Stimulated activated CD4-positive, alpha-beta T cell treated with anti-CD3 and anti-CD28 coated beads, Interleukin-4, amount 100 ng/mL, for 48 hours (primary cell): ENCODE measurements around the gene ZNF146.
"Not testable (repeated sequence)": the region's sequence is repeated elsewhere in the genome, so short reads cannot be mapped to it uniquely, and the experiment has no call there.

Experiments
- DNase-seq, 2 donors: peaks; one replicate each; pipeline ENCODE4 v3.0.0-alpha.2; 2020; ENCODE audit warnings: low read depth in 2 of 2

The ZNF146 gene

GRCh38 chr19:36233626-36234025 is 18.7 kb downstream of the ZNF146 start:
- DNase-seq, result not testable (repeated sequence)

GRCh38 chr19:36236304-36236945 is 21.5 kb downstream of the ZNF146 start:
- DNase-seq, result no peak

GRCh38 chr19:36236946-36237310 is 22.0 kb downstream of the ZNF146 start:
- DNase-seq, result no peak

- DNase-seq, result no peak
These were observed 29.2 kb downstream of the ZNF146 start for GRCh38 chr19:36244066-36244465.

GRCh38 chr19:36245210-36246005 is 30.5 kb downstream of the ZNF146 start:
- no peak for DNase-seq

- no peak for DNase-seq
These were observed 31.1 kb downstream of the ZNF146 start for GRCh38 chr19:36246006-36246481.

GRCh38 chr19:36252047-36252446 is 37.1 kb downstream of the ZNF146 start:
- DNase-seq, result no peak

- no peak for DNase-seq
These were observed 39.9 kb downstream of the ZNF146 start for GRCh38 chr19:36254848-36255247.

GRCh38 chr19:36255316-36255715 is 40.4 kb downstream of the ZNF146 start:
- no peak for DNase-seq

- DNase-seq, result no peak
These were observed 41.2 kb downstream of the ZNF146 start for GRCh38 chr19:36256064-36256463.

GRCh38 chr19:36256853-36257519 is 42.1 kb downstream of the ZNF146 start:
- no peak for DNase-seq

- DNase-seq, result no peak
These were observed 42.6 kb downstream of the ZNF146 start for GRCh38 chr19:36257520-36257876.

- DNase-seq, result no peak
These were observed 43.3 kb downstream of the ZNF146 start for GRCh38 chr19:36258028-36258875.

- no peak for DNase-seq
These were observed 44.3 kb downstream of the ZNF146 start for GRCh38 chr19:36259211-36259610.

GRCh38 chr19:36265064-36265463 is 50.2 kb downstream of the ZNF146 start:
- no peak for DNase-seq

GRCh38 chr19:36265856-36266374 is 51.0 kb downstream of the ZNF146 start:
- no peak for DNase-seq

GRCh38 chr19:36266375-36266961 is 51.6 kb downstream of the ZNF146 start:
- no peak for DNase-seq

- no peak for DNase-seq
These were observed 52.3 kb downstream of the ZNF146 start for GRCh38 chr19:36267061-36267845.

GRCh38 chr19:36268081-36268480 is 53.2 kb downstream of the ZNF146 start:
- not testable (repeated sequence) for DNase-seq

- not testable (repeated sequence) for DNase-seq
These were observed 53.7 kb downstream of the ZNF146 start for GRCh38 chr19:36268591-36268990.
